Measurements from ENCODE around the gene PLPP4.

- TF ChIP-seq CTCF (IDR thresholded peaks at IDR 0.05) (no peak), POLR2A (IDR thresholded peaks at IDR 0.05) (no peak)
Measured at GRCh38 chr10:120571266-120571665, 114.2 kb downstream of the PLPP4 start.
